Prostate gland (tissue), 2 donors: ENCODE measurements around the gene CCDC13.

ENCODE experiments used
- CTCF ChIP-seq, 4 experiments: fragments of 200-600 bp in 2 of 4; fragments of 450-650 bp in 2 of 4; sonication (generic) in 2 of 4; IDR thresholded peaks; 1 replicate in 3 of 4; 2 replicates in 1 of 4; pipeline ENCODE4 v1.5.1; 2016 to 2019; ENCODE audit warnings: antibody characterized with exemption in 4 of 4, mild to moderate bottlenecking in 2 of 4, moderate library complexity in 2 of 4
- POLR2A ChIP-seq: fragments of 450-650 bp; IDR thresholded peaks from one replicate; pipeline ENCODE4 v1.6.1; 2016; ENCODE audit warnings: antibody characterized with exemption, mild to moderate bottlenecking
- POLR2AphosphoS5 ChIP-seq: sonication (generic); formaldehyde crosslinking; IDR thresholded peaks from one replicate; pipeline ENCODE4 v1.6.1; 2017; ENCODE audit warnings: antibody characterized with exemption

GRCh38 chr3:42734263-42734860 is 38.7 kb downstream of the CCDC13 start:
- TF ChIP-seq POLR2AphosphoS5 (no peak), CTCF (IDR thresholded peaks at IDR 0.05) (no peak), POLR2A (no peak)
